Ishikawa (cell line): Measurements from ENCODE around the gene CD82.

Experiments used
- CEBPB ChIP-seq: IDR thresholded peaks from 2 replicates; pipeline ENCODE4 v1.6.1; 2012
- CREB1 ChIP-seq: IDR thresholded peaks from 2 replicates; pipeline ENCODE4 v1.6.1; 2012; ENCODE audit warnings: low read depth
- EP300 ChIP-seq: IDR thresholded peaks from 2 replicates; pipeline ENCODE4 v1.6.1; 2012; ENCODE audit warnings: borderline replicate concordance
- TAF1 ChIP-seq: IDR thresholded peaks from 2 replicates; pipeline ENCODE4 v1.6.1; 2012; ENCODE audit warnings: low read depth, mild to moderate bottlenecking
- TF ChIP-seq, protein P1 (sequence below): IDR thresholded peaks from 2 replicates; pipeline ENCODE4 v1.6.1; 2012

DNA sequence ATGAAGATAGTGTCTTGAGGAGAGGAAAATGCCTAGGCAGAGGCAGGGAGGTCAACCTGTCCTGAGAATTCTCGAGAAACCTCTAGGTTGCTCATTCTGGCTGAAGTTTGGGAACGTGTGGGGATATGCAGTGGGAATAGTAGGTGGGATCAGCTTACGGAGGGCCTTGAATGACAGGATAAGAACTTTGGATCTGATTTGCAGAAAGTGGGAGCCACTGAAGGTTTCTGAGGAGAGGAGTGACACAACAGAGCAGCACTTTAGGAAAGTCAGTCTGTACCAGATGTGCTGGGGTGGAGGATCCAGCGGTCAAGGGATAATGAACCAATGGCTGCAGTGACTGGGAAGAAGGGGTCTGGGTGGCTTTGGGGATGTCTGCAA is 2.4 kb downstream of the CD82 start:
- TF ChIP-seq CEBPB = no peak
- no peak for TF ChIP-seq TAF1
- no peak for TF ChIP-seq CREB1
- TF ChIP-seq, protein P1, sequence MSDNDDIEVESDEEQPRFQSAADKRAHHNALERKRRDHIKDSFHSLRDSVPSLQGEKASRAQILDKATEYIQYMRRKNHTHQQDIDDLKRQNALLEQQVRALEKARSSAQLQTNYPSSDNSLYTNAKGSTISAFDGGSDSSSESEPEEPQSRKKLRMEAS = no peak
- TF ChIP-seq EP300 = no peak
